Liver (tissue), 9 donors: Measurements from ENCODE around the gene PACS1. TPM values are rescaled to one million over a fixed set of nuclear protein-coding genes. Genes with fewer than 3 reads are reported as not detected.

Source experiments
- DNase-seq: peaks from one replicate; pipeline ENCODE4 v3.0.0-alpha.2; 2017; ENCODE audit warnings: low spot score
- H3K27ac ChIP-seq, 2 donors: one replicate each; pipeline ENCODE4 v1.7.0; 2013; ENCODE audit warnings: inconsistent platforms in 2 of 2, low read length in 2 of 2, control low read depth in 1 of 2, low read depth in 1 of 2, mild to moderate bottlenecking in 1 of 2
- H3K27me3 ChIP-seq, 4 donors: one replicate each; pipeline versions ENCODE4 v1.6.1 to v1.7.0; 2013; ENCODE audit warnings: low read length in 3 of 4, inconsistent platforms in 1 of 4, mild to moderate bottlenecking in 1 of 4, moderate library complexity in 1 of 4; ENCODE audit not compliant: control insufficient read depth in 4 of 4, insufficient read depth in 4 of 4
- H3K36me3 ChIP-seq, 4 donors: one replicate each; pipeline versions ENCODE4 v1.6.1 to v1.7.0; 2013; ENCODE audit warnings: low read length in 3 of 4, mild to moderate bottlenecking in 3 of 4, low read depth in 1 of 4, moderate library complexity in 1 of 4; ENCODE audit not compliant: control insufficient read depth in 4 of 4, insufficient read depth in 3 of 4
- H3K4me1 ChIP-seq, 4 donors: one replicate each; pipeline versions ENCODE4 v1.6.1 to v1.7.0; 2013; ENCODE audit warnings: low read length in 3 of 4, mild to moderate bottlenecking in 3 of 4, moderate library complexity in 1 of 4; ENCODE audit not compliant: control insufficient read depth in 4 of 4, insufficient read depth in 4 of 4
- H3K4me3 ChIP-seq, 3 donors: one replicate each; pipeline versions ENCODE4 v1.6.1 to v1.7.0; 2013; ENCODE audit warnings: low read length in 3 of 3, control low read depth in 1 of 3, low read depth in 1 of 3, mild to moderate bottlenecking in 1 of 3
- H3K9ac ChIP-seq, 2 donors: one replicate each; pipeline ENCODE4 v1.7.0; 2013; ENCODE audit warnings: low read length in 2 of 2, mild to moderate bottlenecking in 2 of 2, moderate library complexity in 2 of 2, control low read depth in 1 of 2, low read depth in 1 of 2
- H3K9me3 ChIP-seq, 4 donors: one replicate each; pipeline versions ENCODE4 v1.6.1 to v1.7.0; 2013; ENCODE audit warnings: low read length in 3 of 4; ENCODE audit not compliant: control insufficient read depth in 4 of 4
- EGR1 ChIP-seq, 2 donors: IDR thresholded peaks; 2 replicates each; pipeline ENCODE4 v1.6.1; 2016 to 2018; ENCODE audit warnings: antibody characterized with exemption in 2 of 2, low read depth in 2 of 2
- FOXA1 ChIP-seq: IDR thresholded peaks from 2 replicates; pipeline ENCODE4 v1.6.1; 2016; ENCODE audit warnings: antibody characterized with exemption
- GABPA ChIP-seq, 2 donors: IDR thresholded peaks in 1 of 2; conservative IDR thresholded peaks in 1 of 2; 2 replicates each; pipeline ENCODE4 v1.6.1; 2016; ENCODE audit warnings: antibody characterized with exemption in 2 of 2, mild to moderate bottlenecking in 1 of 2, moderate library complexity in 1 of 2
- HNF4A ChIP-seq, 2 donors: conservative IDR thresholded peaks; 2 replicates each; pipeline ENCODE4 v1.6.1; 2016; ENCODE audit warnings: antibody characterized with exemption in 2 of 2, mild to moderate bottlenecking in 2 of 2
- HNF4G ChIP-seq: IDR thresholded peaks from 2 replicates; pipeline ENCODE4 v1.6.1; 2016; ENCODE audit warnings: antibody characterized with exemption
- NR2F2 ChIP-seq: IDR thresholded peaks from 2 replicates; pipeline ENCODE4 v1.6.1; 2016; ENCODE audit warnings: antibody characterized with exemption
- RAD21 ChIP-seq, 2 donors: IDR thresholded peaks; 2 replicates each; pipeline ENCODE4 v1.6.1; 2016; ENCODE audit warnings: antibody characterized with exemption in 2 of 2, mild to moderate bottlenecking in 2 of 2
- SP1 ChIP-seq: IDR thresholded peaks from 2 replicates; pipeline ENCODE4 v1.6.1; 2018; ENCODE audit warnings: antibody characterized with exemption, mild to moderate bottlenecking
- TAF1 ChIP-seq: conservative IDR thresholded peaks from 2 replicates; pipeline ENCODE4 v1.6.1; 2016; ENCODE audit warnings: antibody characterized with exemption, mild to moderate bottlenecking
- WGBS: extraction: QIAGEN DNeasy Blood & Tissue Kit; methylation state at CpG from one replicate; pipeline ENCODE4 v1.1.7; 2013; 5-methylcytosine and 5-hydroxymethylcytosine counted together
- polyA plus RNA-seq, 2 donors: library from polyadenylated mRNA; stranded (reverse) in 1 of 2; unstranded in 1 of 2; fragments of 200-250 nt in 1 of 2; fragments of >200 nt in 1 of 2; fragmentation: Nextera tagmentation in 1 of 2; extraction: Ambion mirVana in 1 of 2; gene quantifications; one replicate each; pipeline versions ENCODE4 v1.2.1 to v1.2.3, GENCODE V29; 2013 to 2015
- total RNA-seq, 2 donors: library from RNA; depleted of rRNA; stranded (reverse); fragments of >200 nt; gene quantifications; one replicate each; pipeline ENCODE4 v1.2.3, GENCODE V29; 2014
- TF ChIP-seq, protein P1 (sequence below): fragments of 150-350 bp; IDR thresholded peaks from 2 replicates; pipeline ENCODE4 v1.5.1; 2017; ENCODE audit warnings: improper control_type of control experiment, low read depth, low read length; ENCODE audit not compliant: missing input control
- TF ChIP-seq, protein P2 (sequence below): IDR thresholded peaks from 2 replicates; pipeline ENCODE4 v1.6.1; 2016; ENCODE audit warnings: antibody characterized with exemption
- TF ChIP-seq, protein P3 (sequence below): IDR thresholded peaks from 2 replicates; pipeline ENCODE4 v1.6.1; 2016; ENCODE audit warnings: antibody characterized with exemption
- TF ChIP-seq, protein P4 (sequence below): IDR thresholded peaks from 2 replicates; pipeline ENCODE4 v1.6.1; 2016; ENCODE audit warnings: antibody characterized with exemption
- donor health status: healthy.
- donor health status: healthy.
- donor health status: healthy.
- donor health status: healthy.
- donor health status: healthy.

The PACS1 gene
- total and polyA plus RNA-seq, 4 donors = 2.7 to 9.1 (median 7.3) TPM

DNA sequence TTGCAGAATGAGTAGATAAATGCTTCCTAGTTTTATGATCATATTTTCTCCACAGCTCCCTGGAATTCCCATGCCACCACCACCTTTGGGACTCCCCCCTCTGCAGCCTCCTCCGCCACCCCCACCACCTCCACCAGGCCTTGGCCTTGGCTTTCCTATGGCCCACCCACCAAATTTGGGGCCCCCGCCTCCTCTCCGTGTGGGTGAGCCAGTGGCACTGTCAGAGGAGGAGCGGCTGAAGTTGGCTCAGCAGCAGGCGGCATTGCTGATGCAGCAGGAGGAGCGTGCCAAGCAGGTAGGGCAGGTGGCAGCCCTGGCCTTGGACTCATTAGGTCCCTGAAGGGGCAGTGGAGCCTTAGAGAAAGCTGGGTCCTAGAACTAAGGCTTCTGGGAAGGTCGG is 15.1 kb upstream of the PACS1 start:
- no peak for TF ChIP-seq SP1
- TF ChIP-seq, protein P1, sequence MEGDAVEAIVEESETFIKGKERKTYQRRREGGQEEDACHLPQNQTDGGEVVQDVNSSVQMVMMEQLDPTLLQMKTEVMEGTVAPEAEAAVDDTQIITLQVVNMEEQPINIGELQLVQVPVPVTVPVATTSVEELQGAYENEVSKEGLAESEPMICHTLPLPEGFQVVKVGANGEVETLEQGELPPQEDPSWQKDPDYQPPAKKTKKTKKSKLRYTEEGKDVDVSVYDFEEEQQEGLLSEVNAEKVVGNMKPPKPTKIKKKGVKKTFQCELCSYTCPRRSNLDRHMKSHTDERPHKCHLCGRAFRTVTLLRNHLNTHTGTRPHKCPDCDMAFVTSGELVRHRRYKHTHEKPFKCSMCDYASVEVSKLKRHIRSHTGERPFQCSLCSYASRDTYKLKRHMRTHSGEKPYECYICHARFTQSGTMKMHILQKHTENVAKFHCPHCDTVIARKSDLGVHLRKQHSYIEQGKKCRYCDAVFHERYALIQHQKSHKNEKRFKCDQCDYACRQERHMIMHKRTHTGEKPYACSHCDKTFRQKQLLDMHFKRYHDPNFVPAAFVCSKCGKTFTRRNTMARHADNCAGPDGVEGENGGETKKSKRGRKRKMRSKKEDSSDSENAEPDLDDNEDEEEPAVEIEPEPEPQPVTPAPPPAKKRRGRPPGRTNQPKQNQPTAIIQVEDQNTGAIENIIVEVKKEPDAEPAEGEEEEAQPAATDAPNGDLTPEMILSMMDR = no peak
- TF ChIP-seq HNF4G = no peak
- TF ChIP-seq, protein P2, sequence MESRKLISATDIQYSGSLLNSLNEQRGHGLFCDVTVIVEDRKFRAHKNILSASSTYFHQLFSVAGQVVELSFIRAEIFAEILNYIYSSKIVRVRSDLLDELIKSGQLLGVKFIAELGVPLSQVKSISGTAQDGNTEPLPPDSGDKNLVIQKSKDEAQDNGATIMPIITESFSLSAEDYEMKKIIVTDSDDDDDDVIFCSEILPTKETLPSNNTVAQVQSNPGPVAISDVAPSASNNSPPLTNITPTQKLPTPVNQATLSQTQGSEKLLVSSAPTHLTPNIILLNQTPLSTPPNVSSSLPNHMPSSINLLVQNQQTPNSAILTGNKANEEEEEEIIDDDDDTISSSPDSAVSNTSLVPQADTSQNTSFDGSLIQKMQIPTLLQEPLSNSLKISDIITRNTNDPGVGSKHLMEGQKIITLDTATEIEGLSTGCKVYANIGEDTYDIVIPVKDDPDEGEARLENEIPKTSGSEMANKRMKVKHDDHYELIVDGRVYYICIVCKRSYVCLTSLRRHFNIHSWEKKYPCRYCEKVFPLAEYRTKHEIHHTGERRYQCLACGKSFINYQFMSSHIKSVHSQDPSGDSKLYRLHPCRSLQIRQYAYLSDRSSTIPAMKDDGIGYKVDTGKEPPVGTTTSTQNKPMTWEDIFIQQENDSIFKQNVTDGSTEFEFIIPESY = no peak
- TF ChIP-seq GABPA (IDR thresholded peaks at IDR 0.05 in 1 of 2, conservative IDR thresholded peaks at IDR 0.05 in 1 of 2) = no peak
- TF ChIP-seq, protein P3, sequence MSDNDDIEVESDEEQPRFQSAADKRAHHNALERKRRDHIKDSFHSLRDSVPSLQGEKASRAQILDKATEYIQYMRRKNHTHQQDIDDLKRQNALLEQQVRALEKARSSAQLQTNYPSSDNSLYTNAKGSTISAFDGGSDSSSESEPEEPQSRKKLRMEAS = no peak
- no peak for TF ChIP-seq FOXA1
- TF ChIP-seq EGR1 (IDR thresholded peaks at IDR 0.05; ENCODE audit: low read depth in 2 of 2) = no peak
- no peak for TF ChIP-seq HNF4A (conservative IDR thresholded peaks at IDR 0.05)
- 88% methylated on average over 7 of the region's 7 CpGs for WGBS
- Histone ChIP-seq H3K36me3 (peaks cover 11 to 49% (median 36%) of the 10 kb centered on the region in 4 donors), H3K4me1 (peaks cover 4 to 41% (median 27%) of the 10 kb centered on the region in 4 donors), H3K4me3 (no peak overlapping the region), H3K9me3 (no peaks in the 10 kb centered on the region), H3K27me3 (no peaks in the 10 kb centered on the region), H3K27ac (no peak overlapping the region), H3K9ac (no peak overlapping the region)
- no peak for DNase-seq

- WGBS = 81% methylated on average over 7 of the region's 7 CpGs
- Histone ChIP-seq H3K36me3 (peaks cover 13 to 64% (median 50%) of the 10 kb centered on the region in 4 donors), H3K27me3 (no peaks in the 10 kb centered on the region), H3K9ac (no peak overlapping the region), H3K4me3 (no peak overlapping the region), H3K27ac (no peak overlapping the region), H3K9me3 (no peaks in the 10 kb centered on the region), H3K4me1 (peaks cover 4 to 32% (median 22%) of the 10 kb centered on the region in 4 donors)
- no peak for DNase-seq
- TF ChIP-seq EGR1 (IDR thresholded peaks at IDR 0.05; ENCODE audit: low read depth in 2 of 2) (no peak), NR2F2 (no peak), RAD21 (IDR thresholded peaks at IDR 0.05) (no peak)
- TF ChIP-seq, protein P4, sequence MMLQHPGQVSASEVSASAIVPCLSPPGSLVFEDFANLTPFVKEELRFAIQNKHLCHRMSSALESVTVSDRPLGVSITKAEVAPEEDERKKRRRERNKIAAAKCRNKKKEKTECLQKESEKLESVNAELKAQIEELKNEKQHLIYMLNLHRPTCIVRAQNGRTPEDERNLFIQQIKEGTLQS = no peak
- TF ChIP-seq, protein P3 = no peak
Observed at GRCh38 chr11:66056501-66056900, 13.6 kb upstream of the PACS1 start.

DNA sequence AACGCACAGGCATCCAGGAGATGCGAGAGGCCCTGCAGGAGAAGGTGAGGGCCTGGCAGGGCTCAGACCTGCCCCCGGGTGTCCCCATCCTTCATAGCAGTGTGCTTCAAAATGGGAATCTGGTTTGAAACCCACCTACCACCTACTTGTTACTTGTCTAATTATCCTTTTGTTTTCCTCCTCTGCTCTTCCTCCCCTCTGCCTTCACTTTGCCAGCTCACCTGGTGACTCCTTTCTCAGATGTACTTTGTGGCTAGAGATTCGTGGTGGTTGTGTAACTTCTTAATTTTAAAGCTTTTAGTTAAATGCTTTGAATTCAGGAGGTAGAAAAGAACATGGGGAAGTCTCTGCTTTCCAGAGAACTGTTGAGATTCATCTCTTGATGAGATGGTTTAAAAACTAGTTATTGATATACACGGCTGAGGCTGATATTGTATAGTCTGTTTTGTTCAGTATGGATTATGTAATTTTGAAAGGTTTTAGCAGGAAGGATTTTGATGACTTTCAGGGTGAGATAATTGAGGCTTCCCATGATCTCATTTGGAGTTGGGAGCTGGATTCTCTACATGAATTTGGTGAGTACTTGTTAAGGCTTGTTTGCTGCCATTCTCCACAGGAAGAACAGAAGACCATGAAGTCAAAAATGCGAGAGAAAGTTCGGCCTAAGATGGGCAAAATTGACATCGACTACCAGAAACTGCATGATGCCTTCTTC is 9.9 kb upstream of the PACS1 start:
- no peak for DNase-seq
- Histone ChIP-seq H3K27me3 (no peaks in the 10 kb centered on the region), H3K36me3 (peaks cover 17 to 90% (median 74%) of the 10 kb centered on the region in 4 donors), H3K4me3 (no peak overlapping the region), H3K9me3 (no peaks in the 10 kb centered on the region), H3K9ac (no peak overlapping the region), H3K4me1 (peaks cover 0 to 7% (median 2%) of the 10 kb centered on the region in 4 donors), H3K27ac (no peak overlapping the region)
- no peak for TF ChIP-seq RAD21 (IDR thresholded peaks at IDR 0.05)
- no peak for TF ChIP-seq TAF1
- WGBS = 82% methylated on average over 8 of the region's 8 CpGs
